ENCODE results near the gene CDIP1.

CDIP1 gene

DNA sequence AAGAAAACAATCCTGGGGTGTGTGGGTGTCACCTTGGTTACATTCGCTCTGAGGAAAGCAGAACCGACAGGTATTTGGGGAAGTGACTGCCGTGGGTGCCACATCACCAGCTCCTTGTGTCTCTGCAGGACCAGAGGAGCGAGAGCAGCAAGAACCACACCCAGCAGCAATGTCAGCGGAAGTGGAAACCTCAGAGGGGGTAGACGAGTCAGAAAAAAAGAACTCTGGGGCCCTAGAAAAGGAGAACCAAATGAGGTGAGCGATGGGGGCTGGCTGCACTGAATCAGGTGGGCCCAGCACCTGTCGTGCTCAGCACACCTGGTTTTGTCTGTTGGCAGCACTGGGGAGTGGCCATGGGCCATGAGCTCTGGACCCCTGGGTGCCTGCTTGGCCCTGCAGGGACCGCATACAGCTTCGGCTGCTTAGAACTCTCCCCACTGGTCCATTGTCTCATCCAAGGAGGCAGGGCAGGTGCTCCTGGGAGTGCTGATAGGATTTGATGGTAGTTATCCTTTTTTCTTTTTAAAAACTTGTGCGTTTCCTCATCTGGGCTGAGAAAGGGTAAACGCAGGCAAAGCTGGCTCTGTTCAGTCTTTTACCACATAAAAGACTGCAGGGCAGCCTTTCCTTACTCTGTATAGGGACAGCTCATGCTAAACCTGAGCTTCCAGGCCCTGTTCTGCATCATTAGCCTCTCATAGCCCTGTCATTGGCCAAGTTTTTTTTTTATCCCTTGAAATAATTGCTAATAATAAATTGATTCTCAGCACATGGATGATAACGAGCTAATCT, 33.0 kb downstream of the CDIP1 start:
- DNase-seq (ENCODE audit: low read depth in 2 of 2), result no peak
- H3K4me3 ChIP-seq (replicated peaks in 1 of 2; ENCODE audit: low read depth in 2 of 2, low read length in 2 of 2), result no peak overlapping the region
- TF ChIP-seq CTCF (IDR thresholded peaks at IDR 0.05; ENCODE audit: low read depth, low read length), result no peak

DNA sequence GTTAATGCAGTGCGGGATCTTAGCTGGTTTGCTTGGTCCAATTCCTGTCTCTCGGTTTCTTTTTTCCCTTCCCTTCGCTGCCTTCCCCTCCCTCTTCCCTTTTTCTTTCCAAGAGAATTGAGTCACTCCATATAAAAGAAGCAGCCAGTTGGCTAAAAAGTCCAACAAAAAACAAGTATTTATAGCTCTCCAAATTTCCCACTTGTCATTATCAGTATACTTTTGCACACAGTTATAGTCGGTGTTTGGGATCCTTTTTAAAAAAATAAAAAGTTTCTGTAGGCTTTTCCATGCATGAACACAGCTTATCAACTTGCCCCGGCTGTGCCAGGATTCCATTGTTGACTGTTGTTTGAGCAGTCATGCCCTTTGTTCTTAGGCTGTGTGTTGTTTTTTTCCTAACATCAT, 37.5 kb downstream of the CDIP1 start:
- DNase-seq (ENCODE audit: low read depth in 2 of 2), result peak; percentile 34 to 69
- no peak overlapping the region for H3K4me3 ChIP-seq (replicated peaks in 1 of 2; ENCODE audit: low read depth in 2 of 2, low read length in 2 of 2)
- TF ChIP-seq CTCF (IDR thresholded peaks at IDR 0.05; ENCODE audit: low read depth, low read length), result no peak

DNA sequence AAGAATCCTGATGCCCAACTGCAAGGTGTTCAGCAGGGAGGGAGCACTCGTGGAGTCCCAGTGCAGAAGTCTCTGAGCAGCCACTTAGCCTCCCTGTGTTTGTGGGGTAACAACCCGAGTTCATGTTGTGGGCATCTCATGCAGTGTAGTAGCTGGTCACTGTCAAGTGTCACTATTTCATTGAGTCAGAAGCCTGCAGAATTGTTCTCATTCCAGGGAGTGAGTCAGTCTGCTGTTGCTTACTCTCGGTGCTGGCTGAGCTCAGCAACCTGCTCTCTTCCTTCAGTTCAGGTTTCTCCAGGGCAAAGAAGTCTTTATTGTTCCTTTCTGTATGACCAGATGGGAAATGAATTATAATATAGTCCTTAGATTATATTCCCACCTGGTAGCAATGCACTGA, 38.3 kb downstream of the CDIP1 start:
- H3K4me3 ChIP-seq (replicated peaks in 1 of 2; ENCODE audit: low read depth in 2 of 2, low read length in 2 of 2), result no peak overlapping the region
- TF ChIP-seq CTCF (IDR thresholded peaks at IDR 0.05; ENCODE audit: low read depth, low read length), result no peak
- peak; percentile 80 to 87 for DNase-seq (ENCODE audit: low read depth in 2 of 2)

GRCh38 chr16:4499196-4499555, 39.4 kb downstream of the CDIP1 start:
- DNase-seq (ENCODE audit: low read depth in 2 of 2), result no peak
- no peak for TF ChIP-seq CTCF (IDR thresholded peaks at IDR 0.05; ENCODE audit: low read depth, low read length)
- H3K4me3 ChIP-seq (replicated peaks in 1 of 2; ENCODE audit: low read depth in 2 of 2, low read length in 2 of 2), result no peak overlapping the region

DNA sequence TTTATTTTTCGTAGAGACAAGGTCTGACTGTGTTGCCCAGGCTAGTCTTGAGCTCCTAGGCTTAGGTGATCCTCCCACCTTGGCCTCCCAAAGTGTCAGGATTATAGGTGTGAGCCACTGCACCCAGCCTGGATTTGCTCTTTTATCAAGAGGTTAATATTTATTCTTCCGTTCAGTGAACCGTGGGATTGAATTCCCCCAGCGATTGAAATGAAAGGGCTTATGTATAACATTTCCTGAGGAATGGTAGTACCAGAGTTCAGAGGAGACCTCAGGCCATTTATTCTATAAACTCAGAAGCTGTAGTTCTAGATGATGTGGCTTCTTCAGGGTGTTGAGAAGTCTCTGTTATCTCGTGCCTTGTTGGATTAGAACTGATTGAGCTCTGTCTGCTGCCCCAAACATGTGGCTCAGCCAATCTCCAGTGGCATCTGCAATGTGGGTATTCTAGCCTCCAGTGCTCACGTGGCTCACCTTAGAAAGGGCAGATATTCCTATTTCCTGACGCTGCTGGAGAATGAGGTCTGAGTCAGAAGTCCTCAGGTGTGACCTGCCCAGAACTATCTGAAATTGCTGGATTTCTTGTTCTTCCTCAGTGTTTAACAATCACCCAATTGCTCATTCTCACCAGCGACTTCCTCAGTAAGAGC, 39.9 kb downstream of the CDIP1 start:
- H3K4me3 ChIP-seq (replicated peaks in 1 of 2; ENCODE audit: low read depth in 2 of 2, low read length in 2 of 2), result no peak overlapping the region
- no peak for DNase-seq (ENCODE audit: low read depth in 2 of 2)
- no peak for TF ChIP-seq CTCF (IDR thresholded peaks at IDR 0.05; ENCODE audit: low read depth, low read length)

GRCh38 chr16:4496305-4496704, 42.3 kb downstream of the CDIP1 start:
- no peak for TF ChIP-seq CTCF (IDR thresholded peaks at IDR 0.05; ENCODE audit: low read depth, low read length)
- H3K4me3 ChIP-seq (replicated peaks in 1 of 2; ENCODE audit: low read depth in 2 of 2, low read length in 2 of 2), result no peak overlapping the region
- DNase-seq (ENCODE audit: low read depth in 2 of 2), result peak in 1 of 2 donors; percentile 59
